Lower leg skin (tissue), 3 donors: ENCODE results near the gene FOXP1.

ENCODE experiments used
- POLR2A ChIP-seq, 2 donors: fragments of 450-650 bp; IDR thresholded peaks; one replicate each; pipeline ENCODE4 v1.6.1; 2016 to 2017; ENCODE audit warnings: antibody characterized with exemption in 2 of 2, mild to moderate bottlenecking in 1 of 2, moderate library complexity in 1 of 2
- TF ChIP-seq, protein P1 (sequence below), 3 donors: fragments of 450-650 bp; IDR thresholded peaks; one replicate each; pipeline ENCODE4 v1.5.1; 2016; ENCODE audit warnings: antibody characterized with exemption in 3 of 3, mild to moderate bottlenecking in 3 of 3, moderate library complexity in 2 of 3

DNA sequence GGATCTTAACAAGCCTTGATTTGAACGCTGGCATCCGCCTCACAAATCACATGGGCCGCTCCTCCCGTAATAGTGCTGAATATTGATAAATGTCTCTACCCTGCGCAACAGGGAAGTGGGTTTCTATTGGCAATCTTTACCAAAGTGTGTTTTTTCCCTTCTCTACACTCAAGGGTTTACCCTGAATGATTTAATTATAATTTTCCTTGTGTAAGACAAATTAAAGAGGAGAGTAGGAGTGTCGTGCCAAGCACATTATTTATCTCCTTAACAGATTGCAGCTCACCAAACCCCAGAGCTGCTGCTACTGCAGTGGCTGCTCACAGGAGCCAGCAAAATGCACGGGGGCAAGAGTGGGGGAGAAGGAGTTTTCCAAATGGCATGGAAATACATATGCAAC, 545.8 kb downstream of the FOXP1 start:
- TF ChIP-seq, protein P1, sequence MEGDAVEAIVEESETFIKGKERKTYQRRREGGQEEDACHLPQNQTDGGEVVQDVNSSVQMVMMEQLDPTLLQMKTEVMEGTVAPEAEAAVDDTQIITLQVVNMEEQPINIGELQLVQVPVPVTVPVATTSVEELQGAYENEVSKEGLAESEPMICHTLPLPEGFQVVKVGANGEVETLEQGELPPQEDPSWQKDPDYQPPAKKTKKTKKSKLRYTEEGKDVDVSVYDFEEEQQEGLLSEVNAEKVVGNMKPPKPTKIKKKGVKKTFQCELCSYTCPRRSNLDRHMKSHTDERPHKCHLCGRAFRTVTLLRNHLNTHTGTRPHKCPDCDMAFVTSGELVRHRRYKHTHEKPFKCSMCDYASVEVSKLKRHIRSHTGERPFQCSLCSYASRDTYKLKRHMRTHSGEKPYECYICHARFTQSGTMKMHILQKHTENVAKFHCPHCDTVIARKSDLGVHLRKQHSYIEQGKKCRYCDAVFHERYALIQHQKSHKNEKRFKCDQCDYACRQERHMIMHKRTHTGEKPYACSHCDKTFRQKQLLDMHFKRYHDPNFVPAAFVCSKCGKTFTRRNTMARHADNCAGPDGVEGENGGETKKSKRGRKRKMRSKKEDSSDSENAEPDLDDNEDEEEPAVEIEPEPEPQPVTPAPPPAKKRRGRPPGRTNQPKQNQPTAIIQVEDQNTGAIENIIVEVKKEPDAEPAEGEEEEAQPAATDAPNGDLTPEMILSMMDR (IDR thresholded peaks at IDR 0.05): no peak
- TF ChIP-seq POLR2A (IDR thresholded peaks at IDR 0.05): no peak
